ENCODE results near the gene ISM1. TPM values are rescaled to one million over a fixed set of nuclear protein-coding genes. Genes with fewer than 3 reads are reported as not detected.

The ISM1 gene
- total and polyA plus RNA-seq, 7 experiments from 2014 or later = 1.6 to 3.2 (median 2.4) TPM

- Histone ChIP-seq H3K4me3 (ENCODE audit: low read length) (no peak overlapping the region), H3K4me1 (ENCODE audit: control insufficient read depth in 2 of 2, insufficient read depth in 2 of 2, low read length in 2 of 2) (no peaks in the 10 kb centered on the region), H3K27me3 (ENCODE audit: control insufficient read depth in 2 of 2, insufficient read depth in 2 of 2, low read length in 2 of 2) (no peaks in the 10 kb centered on the region), H3K9me3 (ENCODE audit: control insufficient read depth in 2 of 3, low read length in 3 of 3) (no peaks in the 10 kb centered on the region), H3K36me3 (ENCODE audit: control insufficient read depth in 2 of 3, insufficient read depth in 3 of 3, low read length in 3 of 3) (peaks cover 0 to 7% (median 0%) of the 10 kb centered on the region in 3 experiments), H3K27ac (ENCODE audit: low read depth, low read length) (no peak overlapping the region)
- H3K4me3 Mint-ChIP-seq = no peak overlapping the region
- peak overlapping the region in 1 of 9 donors; percentile 16 for H3K27ac Mint-ChIP-seq
- no peaks in the 10 kb centered on the region for H3K27me3 Mint-ChIP-seq
- intact Hi-C loops (cut with micrococcal nuclease) = no loop called here
- peaks cover 0 to 18% (median 0%) of the 10 kb centered on the region in 5 donors for H3K36me3 Mint-ChIP-seq
- CTCF ChIA-PET = no interaction called here
- no peaks in the 10 kb centered on the region for H3K9me3 Mint-ChIP-seq
- ATAC-seq = no peak
- no peak for DNase-seq
- POLR2A ChIA-PET = no interaction called here
- no peaks in the 10 kb centered on the region for H3K4me1 Mint-ChIP-seq
These were observed 67.3 kb downstream of the ISM1 start for GRCh38 chr20:13288357-13288756.

GRCh38 chr20:13289031-13289430 lies 68.0 kb downstream of the ISM1 start:
- H3K27ac ChIP-seq (ENCODE audit: low read depth, low read length) = no peak overlapping the region

GRCh38 chr20:13290724-13291123 lies 69.7 kb downstream of the ISM1 start:
- H3K9me3 Mint-ChIP-seq = no peaks in the 10 kb centered on the region
- Histone ChIP-seq H3K36me3 (ENCODE audit: control insufficient read depth in 2 of 3, insufficient read depth in 3 of 3, low read length in 3 of 3) (peaks cover 0 to 7% (median 0%) of the 10 kb centered on the region in 3 experiments), H3K4me1 (ENCODE audit: control insufficient read depth in 2 of 2, insufficient read depth in 2 of 2, low read length in 2 of 2) (no peaks in the 10 kb centered on the region), H3K27me3 (ENCODE audit: control insufficient read depth in 2 of 2, insufficient read depth in 2 of 2, low read length in 2 of 2) (no peaks in the 10 kb centered on the region), H3K4me3 (ENCODE audit: low read length) (no peak overlapping the region), H3K9me3 (ENCODE audit: control insufficient read depth in 2 of 3, low read length in 3 of 3) (no peaks in the 10 kb centered on the region), H3K27ac (ENCODE audit: low read depth, low read length) (no peak overlapping the region)
- DNase-seq (no peak), ATAC-seq (no peak)
- CTCF ChIA-PET = interaction anchor here (0.9 kb wide), 1 partner anchor 172 kb away, joined by 3 read pairs; no protein-coding TSS in a partner anchor
- POLR2A ChIA-PET = no interaction called here
- intact Hi-C loops (cut with micrococcal nuclease) = no loop called here
- H3K4me3 Mint-ChIP-seq = no peak overlapping the region
- H3K27ac Mint-ChIP-seq = no peak overlapping the region
- peaks cover 0 to 18% (median 0%) of the 10 kb centered on the region in 5 donors for H3K36me3 Mint-ChIP-seq
- no peaks in the 10 kb centered on the region for H3K27me3 Mint-ChIP-seq
- no peaks in the 10 kb centered on the region for H3K4me1 Mint-ChIP-seq

More at GRCh38 chr20:13289031-13289430, 68.0 kb downstream of the ISM1 start:
- DNase-seq (no peak), ATAC-seq (no peak)
- Histone ChIP-seq H3K9me3 (ENCODE audit: control insufficient read depth in 2 of 3, low read length in 3 of 3) (no peaks in the 10 kb centered on the region), H3K36me3 (ENCODE audit: control insufficient read depth in 2 of 3, insufficient read depth in 3 of 3, low read length in 3 of 3) (peaks cover 0 to 7% (median 0%) of the 10 kb centered on the region in 3 experiments), H3K4me1 (ENCODE audit: control insufficient read depth in 2 of 2, insufficient read depth in 2 of 2, low read length in 2 of 2) (no peaks in the 10 kb centered on the region), H3K4me3 (ENCODE audit: low read length) (no peak overlapping the region), H3K27me3 (ENCODE audit: control insufficient read depth in 2 of 2, insufficient read depth in 2 of 2, low read length in 2 of 2) (no peaks in the 10 kb centered on the region)
- no peak overlapping the region for H3K27ac Mint-ChIP-seq
- no peaks in the 10 kb centered on the region for H3K9me3 Mint-ChIP-seq
- H3K27me3 Mint-ChIP-seq = no peaks in the 10 kb centered on the region
- intact Hi-C loops (cut with micrococcal nuclease) = no loop called here
- CTCF ChIA-PET = no interaction called here
- no peak overlapping the region for H3K4me3 Mint-ChIP-seq
- H3K4me1 Mint-ChIP-seq = no peaks in the 10 kb centered on the region
- POLR2A ChIA-PET = no interaction called here
- peaks cover 0 to 18% (median 0%) of the 10 kb centered on the region in 5 donors for H3K36me3 Mint-ChIP-seq

GRCh38 chr20:13291157-13291556 lies 70.1 kb downstream of the ISM1 start:
- H3K4me3 ChIP-seq (ENCODE audit: low read length) = no peak overlapping the region
- no peak overlapping the region for H3K27ac ChIP-seq (ENCODE audit: low read depth, low read length)
- no peaks in the 10 kb centered on the region for H3K9me3 Mint-ChIP-seq
- H3K27me3 ChIP-seq (ENCODE audit: control insufficient read depth in 2 of 2, insufficient read depth in 2 of 2, low read length in 2 of 2) = no peaks in the 10 kb centered on the region
- intact Hi-C loops (cut with micrococcal nuclease) = no loop called here
- CTCF ChIA-PET = interaction anchor here (0.9 kb wide), 1 partner anchor 172 kb away, joined by 3 read pairs; no protein-coding TSS in a partner anchor
- POLR2A ChIA-PET = no interaction called here
- H3K36me3 ChIP-seq (ENCODE audit: control insufficient read depth in 2 of 3, insufficient read depth in 3 of 3, low read length in 3 of 3) = peaks cover 0 to 7% (median 0%) of the 10 kb centered on the region in 3 experiments
- H3K27me3 Mint-ChIP-seq = no peaks in the 10 kb centered on the region
- no peak overlapping the region for H3K4me3 Mint-ChIP-seq
- H3K4me1 ChIP-seq (ENCODE audit: control insufficient read depth in 2 of 2, insufficient read depth in 2 of 2, low read length in 2 of 2) = no peaks in the 10 kb centered on the region
- H3K4me1 Mint-ChIP-seq = no peaks in the 10 kb centered on the region
- peaks cover 0 to 18% (median 0%) of the 10 kb centered on the region in 5 donors for H3K36me3 Mint-ChIP-seq
- DNase-seq (no peak), ATAC-seq (no peak)
- no peak overlapping the region for H3K27ac Mint-ChIP-seq
- no peaks in the 10 kb centered on the region for H3K9me3 ChIP-seq (ENCODE audit: control insufficient read depth in 2 of 3, low read length in 3 of 3)

GRCh38 chr20:13292201-13292885 lies 71.3 kb downstream of the ISM1 start:
- DNase-seq = no peak
- Histone ChIP-seq H3K4me3 (ENCODE audit: low read length) (no peak overlapping the region), H3K36me3 (ENCODE audit: control insufficient read depth in 2 of 3, insufficient read depth in 3 of 3, low read length in 3 of 3) (peaks cover 0 to 7% (median 0%) of the 10 kb centered on the region in 3 experiments), H3K27me3 (ENCODE audit: control insufficient read depth in 2 of 2, insufficient read depth in 2 of 2, low read length in 2 of 2) (no peaks in the 10 kb centered on the region), H3K27ac (ENCODE audit: low read depth, low read length) (no peak overlapping the region), H3K4me1 (ENCODE audit: control insufficient read depth in 2 of 2, insufficient read depth in 2 of 2, low read length in 2 of 2) (no peaks in the 10 kb centered on the region), H3K9me3 (ENCODE audit: control insufficient read depth in 2 of 3, low read length in 3 of 3) (no peaks in the 10 kb centered on the region)
- Mint-ChIP-seq H3K4me1 (no peaks in the 10 kb centered on the region), H3K9me3 (no peaks in the 10 kb centered on the region), H3K36me3 (peaks cover 0 to 13% (median 0%) of the 10 kb centered on the region in 5 donors), H3K27me3 (no peaks in the 10 kb centered on the region), H3K27ac (no peak overlapping the region), H3K4me3 (no peak overlapping the region)
- intact Hi-C loops (cut with micrococcal nuclease) = no loop called here
- no peak for ATAC-seq
- ChIA-PET POLR2A (no interaction called here), CTCF (interaction anchor here (0.7 kb wide), 1 partner anchor 43 kb away, joined by 4 read pairs; no protein-coding TSS in a partner anchor)

- peaks cover 0 to 4% (median 0%) of the 10 kb centered on the region in 3 experiments for H3K36me3 ChIP-seq (ENCODE audit: control insufficient read depth in 2 of 3, insufficient read depth in 3 of 3, low read length in 3 of 3)
- no peaks in the 10 kb centered on the region for H3K4me1 Mint-ChIP-seq
- ChIA-PET POLR2A (no interaction called here), CTCF (no interaction called here)
- H3K4me3 ChIP-seq (ENCODE audit: low read length) = no peak overlapping the region
- H3K9me3 ChIP-seq (ENCODE audit: control insufficient read depth in 2 of 3, low read length in 3 of 3) = no peaks in the 10 kb centered on the region
- peaks cover 0 to 5% (median 0%) of the 10 kb centered on the region in 5 donors for H3K36me3 Mint-ChIP-seq
- H3K4me3 Mint-ChIP-seq = no peak overlapping the region
- intact Hi-C loops (cut with micrococcal nuclease) = no loop called here
- DNase-seq (no peak), ATAC-seq (no peak)
- no peaks in the 10 kb centered on the region for H3K4me1 ChIP-seq (ENCODE audit: control insufficient read depth in 2 of 2, insufficient read depth in 2 of 2, low read length in 2 of 2)
- no peak overlapping the region for H3K27ac ChIP-seq (ENCODE audit: low read depth, low read length)
- H3K27ac Mint-ChIP-seq = peak overlapping the region in 1 of 9 donors; percentile 42
- H3K27me3 Mint-ChIP-seq = no peaks in the 10 kb centered on the region
- H3K27me3 ChIP-seq (ENCODE audit: control insufficient read depth in 2 of 2, insufficient read depth in 2 of 2, low read length in 2 of 2) = no peaks in the 10 kb centered on the region
- H3K9me3 Mint-ChIP-seq = no peaks in the 10 kb centered on the region
These were observed 73.4 kb downstream of the ISM1 start for GRCh38 chr20:13294522-13294921.

GRCh38 chr20:13295637-13296036 lies 74.6 kb downstream of the ISM1 start:
- H3K36me3 ChIP-seq (ENCODE audit: control insufficient read depth in 2 of 3, insufficient read depth in 3 of 3, low read length in 3 of 3) = no peaks in the 10 kb centered on the region
- no peaks in the 10 kb centered on the region for H3K9me3 Mint-ChIP-seq
- H3K27me3 ChIP-seq (ENCODE audit: control insufficient read depth in 2 of 2, insufficient read depth in 2 of 2, low read length in 2 of 2) = no peaks in the 10 kb centered on the region
- H3K4me3 ChIP-seq (ENCODE audit: low read length) = no peak overlapping the region
- CTCF ChIA-PET = no interaction called here
- H3K4me3 Mint-ChIP-seq = no peak overlapping the region
- DNase-seq (no peak), ATAC-seq (no peak)
- POLR2A ChIA-PET = no interaction called here
- H3K27me3 Mint-ChIP-seq = no peaks in the 10 kb centered on the region
- no peak overlapping the region for H3K27ac ChIP-seq (ENCODE audit: low read depth, low read length)
- H3K4me1 ChIP-seq (ENCODE audit: control insufficient read depth in 2 of 2, insufficient read depth in 2 of 2, low read length in 2 of 2) = no peaks in the 10 kb centered on the region
- H3K9me3 ChIP-seq (ENCODE audit: control insufficient read depth in 2 of 3, low read length in 3 of 3) = no peaks in the 10 kb centered on the region
- H3K27ac Mint-ChIP-seq = no peak overlapping the region
- H3K36me3 Mint-ChIP-seq = peaks cover 0 to 5% (median 0%) of the 10 kb centered on the region in 5 donors
- H3K4me1 Mint-ChIP-seq = no peaks in the 10 kb centered on the region
- intact Hi-C loops (cut with micrococcal nuclease) = no loop called here

Measured in naive thymus-derived CD4-positive, alpha-beta T cell (primary cell).